Stimulated activated CD4-positive, alpha-beta T cell treated with anti-CD3 and anti-CD28 coated beads, TNF-alpha, amount 100 ng/mL, for 4 hours (primary cell): ENCODE data around the gene OAF.

ENCODE experiments used
- DNase-seq, 3 experiments: peaks; one replicate each; pipeline ENCODE4 v3.0.0-alpha.2; 2020; ENCODE audit warnings: low read depth in 3 of 3

OAF gene

GRCh38 chr11:120183701-120184141, 27.1 kb upstream of the OAF start:
- DNase-seq: no peak

DNA sequence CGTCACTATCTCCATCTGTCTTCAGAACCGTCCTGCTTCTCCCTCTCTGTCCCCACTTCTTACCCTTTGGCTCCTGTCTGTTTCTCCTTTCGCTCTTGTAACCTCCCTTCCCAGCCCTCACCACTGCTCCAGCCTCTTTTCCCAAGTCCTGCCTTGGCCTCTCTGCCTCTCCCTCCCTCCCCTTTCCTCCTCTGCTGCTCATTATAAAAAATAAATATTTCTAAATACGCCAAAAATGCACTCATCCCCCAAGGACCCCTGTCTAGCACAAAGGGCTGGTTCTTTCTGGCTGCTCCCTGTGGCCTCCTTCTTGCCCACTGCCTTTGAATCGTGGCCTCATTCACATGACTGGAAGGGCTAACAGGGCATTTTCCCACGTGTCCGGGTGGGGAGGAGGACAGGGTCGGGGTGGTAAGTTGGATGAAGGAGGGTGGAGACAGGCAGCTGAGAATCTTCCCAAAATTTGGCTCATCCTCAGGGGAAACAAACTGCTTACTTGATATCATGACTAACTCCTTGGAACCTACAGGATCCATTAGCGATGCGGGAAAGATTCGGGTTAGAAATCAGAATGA, 26.4 kb upstream of the OAF start:
- no peak for DNase-seq

- DNase-seq: no peak
These were observed 25.7 kb upstream of the OAF start for GRCh38 chr11:120184946-120185705.

DNA sequence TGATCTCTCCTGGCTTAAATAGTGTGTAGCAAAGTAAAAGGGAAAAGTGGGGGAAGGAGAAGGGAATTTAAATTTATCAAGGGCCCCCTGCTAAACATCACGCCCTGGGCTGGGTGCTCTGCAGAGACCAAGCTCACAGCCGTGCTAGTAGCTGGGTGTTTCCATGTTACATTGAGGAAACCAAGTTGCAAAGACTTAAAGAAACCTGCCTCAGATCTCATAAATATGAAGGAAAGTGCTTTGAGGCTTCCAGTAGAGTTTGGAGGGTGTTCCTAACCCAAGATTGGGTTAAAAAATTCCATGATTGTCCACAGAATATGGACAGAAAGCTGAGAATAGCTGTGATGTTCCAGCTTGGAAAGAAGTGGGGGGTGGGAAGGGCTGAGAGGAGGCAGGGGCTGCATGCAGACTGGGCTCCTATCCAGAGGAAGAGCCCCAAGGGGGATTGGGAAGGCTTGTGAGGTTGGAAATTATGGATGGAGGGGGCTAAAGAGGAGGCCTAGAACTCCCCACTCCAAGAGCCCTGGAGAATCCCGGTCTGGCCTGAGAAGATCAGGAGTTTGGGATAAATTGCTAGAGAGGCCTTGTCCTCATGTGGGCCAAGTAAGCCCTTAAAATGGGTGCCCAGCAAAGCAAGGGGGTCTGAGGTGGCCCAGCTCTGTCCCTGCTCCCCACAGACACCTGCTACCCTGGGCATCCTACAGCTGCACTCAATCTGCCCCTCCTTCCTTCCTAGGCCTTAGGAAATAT, 25.0 kb upstream of the OAF start:
- no peak for DNase-seq

GRCh38 chr11:120186456-120186773, 24.4 kb upstream of the OAF start:
- DNase-seq: no peak

GRCh38 chr11:120186774-120187591, 23.8 kb upstream of the OAF start:
- peak in 1 of 3 experiments; percentile 16 for DNase-seq

DNA sequence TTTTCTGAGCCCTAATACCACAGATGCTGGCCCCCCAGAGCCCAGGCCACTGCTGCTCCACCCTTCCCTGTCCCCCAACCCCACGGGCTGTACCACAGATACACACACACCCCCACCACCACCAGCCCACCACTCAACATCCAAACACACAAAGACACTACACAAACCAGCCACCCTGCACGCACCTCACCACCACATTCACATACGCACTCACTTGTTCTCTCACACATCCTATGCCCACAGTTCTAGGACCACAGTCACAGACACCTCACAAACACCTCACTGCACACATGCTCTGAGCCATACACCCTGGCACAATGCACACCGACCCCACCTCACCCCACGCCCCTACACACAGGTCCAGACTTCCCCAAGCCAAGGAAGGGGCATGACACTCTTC, 22.5 kb upstream of the OAF start:
- DNase-seq: no peak

DNA sequence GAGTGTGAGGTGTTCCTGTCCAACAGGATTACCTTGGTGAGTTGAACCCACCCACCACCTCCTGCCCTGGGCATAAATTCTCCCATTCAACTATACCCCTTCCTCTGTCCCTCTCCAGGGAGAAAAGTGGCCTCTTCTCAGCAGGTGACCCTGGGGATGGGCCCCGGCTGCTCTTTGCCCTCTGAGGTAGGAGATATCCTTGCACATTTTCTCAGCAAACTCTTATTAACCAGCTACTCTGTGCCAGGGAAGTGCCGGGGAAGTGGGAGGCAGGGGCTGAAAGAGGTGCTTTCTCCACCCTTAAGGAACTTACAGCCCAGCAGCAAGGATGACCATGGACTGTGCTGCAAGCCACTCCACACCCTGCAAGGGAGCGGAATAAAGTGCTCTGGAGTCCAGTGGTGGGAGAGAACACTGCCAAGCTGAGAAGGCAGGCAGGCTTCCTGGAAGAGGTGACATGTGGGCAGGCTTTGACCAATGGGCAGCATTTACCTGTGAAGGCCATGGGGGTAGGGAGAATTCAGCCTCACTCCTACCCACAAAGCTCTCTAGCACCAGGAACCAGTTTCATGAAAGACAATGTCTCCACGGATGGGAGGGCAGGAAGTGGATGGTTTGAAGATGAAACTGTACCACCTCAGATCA, 21.9 kb upstream of the OAF start:
- no peak for DNase-seq

GRCh38 chr11:120191058-120191457, 19.8 kb upstream of the OAF start:
- no peak for DNase-seq

DNA sequence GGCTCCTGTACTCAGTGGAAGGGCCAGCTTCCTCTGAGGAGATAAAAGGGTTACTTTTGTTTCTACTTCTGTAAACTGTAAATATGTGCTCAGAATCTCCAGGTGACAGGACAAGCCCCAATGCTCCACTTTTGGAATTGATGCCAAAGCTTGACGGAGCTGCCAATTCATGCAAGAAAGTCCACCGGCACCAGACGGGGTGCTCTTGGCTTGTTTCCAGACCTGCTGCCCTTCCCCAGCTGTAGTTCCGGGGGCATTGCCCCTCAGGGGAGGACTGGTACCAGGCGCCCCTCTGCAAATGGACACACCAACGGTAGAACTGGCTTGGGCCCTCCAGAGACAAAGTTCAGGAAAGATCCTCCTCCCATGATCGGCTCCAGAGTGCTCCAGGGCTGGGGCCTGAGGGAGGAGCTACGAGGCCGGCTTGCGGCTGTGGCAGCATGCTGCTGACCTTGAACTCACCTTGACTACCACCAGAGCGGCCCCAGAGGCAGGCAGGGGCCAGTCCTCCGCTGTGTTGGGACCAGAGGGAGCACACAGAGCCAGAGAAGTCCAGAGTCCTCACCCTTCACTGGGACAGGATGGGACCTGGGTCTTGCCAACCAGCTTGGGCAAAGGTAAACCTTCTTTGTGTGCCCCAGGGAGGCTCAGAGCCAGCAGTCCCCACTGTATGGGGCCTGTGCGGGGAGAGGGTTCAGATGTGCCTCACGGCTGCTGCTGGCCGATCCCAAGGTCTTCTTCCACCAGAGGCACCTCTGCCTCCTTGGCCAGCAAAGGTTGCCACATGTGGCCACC, 17.8 kb upstream of the OAF start:
- DNase-seq: no peak

GRCh38 chr11:120194166-120194565, 16.7 kb upstream of the OAF start:
- no peak for DNase-seq

DNA sequence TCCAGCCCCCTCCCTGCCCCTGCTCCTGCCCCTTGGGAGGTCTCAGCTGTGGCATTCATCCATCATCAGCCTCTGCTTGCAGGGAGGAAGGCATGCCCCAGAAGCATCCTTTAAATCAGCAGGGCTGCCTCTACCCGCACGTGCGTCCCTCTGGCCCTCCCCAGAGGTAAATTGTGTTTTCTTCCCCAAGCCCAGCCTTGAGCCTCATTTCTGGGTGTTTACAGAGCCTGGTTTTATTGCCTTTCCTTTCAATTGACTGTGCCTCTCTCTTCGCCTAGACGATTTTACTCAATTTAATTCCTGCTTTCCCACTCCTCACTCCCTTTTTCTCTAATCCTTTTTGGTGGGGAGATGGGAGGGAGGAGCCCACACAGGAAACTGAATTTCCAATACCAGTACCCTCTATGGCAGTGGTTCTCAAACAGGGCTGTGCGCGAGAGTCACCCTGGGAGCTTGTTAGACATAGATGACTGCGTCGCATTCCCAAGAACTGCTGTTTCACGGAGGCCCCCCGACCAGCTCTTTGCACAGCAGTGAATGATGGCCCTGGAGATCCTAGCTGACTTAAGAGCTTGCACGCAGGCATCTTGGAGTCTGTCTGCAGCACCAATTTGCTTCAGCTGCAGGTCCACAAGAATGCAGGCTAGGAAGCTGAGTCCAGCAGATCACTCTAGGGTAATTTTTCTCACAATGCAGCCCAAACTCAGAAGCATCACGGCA, 15.1 kb upstream of the OAF start:
- no peak for DNase-seq

GRCh38 chr11:120196826-120197225, 14.0 kb upstream of the OAF start:
- no peak for DNase-seq

GRCh38 chr11:120197251-120197891, 13.5 kb upstream of the OAF start:
- DNase-seq: no peak

DNA sequence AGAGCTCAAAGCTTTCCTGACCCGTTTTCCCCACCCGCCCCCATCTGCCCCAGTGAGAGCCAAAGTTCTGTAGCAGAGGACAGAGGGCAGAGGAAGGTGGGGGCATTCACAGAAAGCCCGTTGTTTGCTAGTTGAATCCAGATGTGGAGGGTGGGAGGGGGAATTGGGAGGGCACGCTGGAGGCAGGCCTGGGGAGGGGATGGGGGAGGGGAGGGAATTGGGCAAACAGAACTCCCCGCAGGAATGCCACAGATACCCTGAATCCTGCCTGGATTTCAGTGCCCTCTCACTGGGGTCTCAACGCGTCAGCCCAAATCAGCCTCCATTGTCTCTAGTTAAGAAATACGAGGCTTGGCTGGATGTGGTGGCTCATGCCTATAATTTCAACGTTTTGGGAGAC, 12.9 kb upstream of the OAF start:
- no peak for DNase-seq

DNA sequence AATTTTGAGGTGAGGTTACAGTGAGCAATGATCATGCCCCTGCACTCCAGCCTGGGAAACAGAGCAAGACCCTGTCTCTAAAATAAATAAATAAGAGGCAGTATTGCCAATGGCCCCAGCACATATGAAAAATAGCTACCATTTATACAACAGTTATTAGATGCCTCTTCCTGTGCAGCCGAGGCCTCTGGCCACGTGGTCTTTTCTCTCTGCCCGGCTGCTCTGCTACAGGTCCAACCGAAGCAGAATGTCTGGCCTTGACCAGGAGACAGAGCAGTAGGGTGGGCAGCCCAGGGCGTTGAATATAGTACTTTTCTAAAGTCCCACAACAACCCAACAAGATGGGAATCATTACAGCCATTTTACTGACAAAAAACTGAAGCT, 12.4 kb upstream of the OAF start:
- DNase-seq: no peak

GRCh38 chr11:120198787-120199469, 11.9 kb upstream of the OAF start:
- DNase-seq: no peak

GRCh38 chr11:120199613-120200012, 11.2 kb upstream of the OAF start:
- DNase-seq: no peak

- DNase-seq: no peak
These were observed 10.2 kb upstream of the OAF start for GRCh38 chr11:120200677-120201076.
